GM19324 (cell line): Measurements from ENCODE around the gene ZMYM4.
"Not testable (repeated sequence)": the region's sequence is repeated elsewhere in the genome, so short reads cannot be mapped to it uniquely, and the experiment has no call there.

Source experiments
- ATAC-seq: cut with Tn5 transposase; IDR thresholded peaks from one replicate; pipeline ENCODE4 v1.9.1; 2021; ENCODE audit warnings: mild to moderate bottlenecking, moderate library complexity; ENCODE audit not compliant: unreplicated experiment, low FRiP score

ZMYM4 gene

GRCh38 chr1:35268282-35269200 lies at the start of gene ZMYM4:
ZMYM4 (plus strand) TSS chr1:35268709; CDS start chr1:35269047, 338 bp downstream.
- ATAC-seq = peak; percentile 79

- no peak for ATAC-seq
Observed at GRCh38 chr1:35220976-35221375, 47.5 kb upstream of the ZMYM4 start.

- ATAC-seq = no peak
Observed at GRCh38 chr1:35222322-35223083, 46.0 kb upstream of the ZMYM4 start.

- no peak for ATAC-seq
Observed at GRCh38 chr1:35223084-35223630, 45.4 kb upstream of the ZMYM4 start.

GRCh38 chr1:35226546-35226945 lies 42.0 kb upstream of the ZMYM4 start:
- ATAC-seq = no peak

GRCh38 chr1:35229587-35230360 lies 38.7 kb upstream of the ZMYM4 start:
- no peak for ATAC-seq

GRCh38 chr1:35231287-35231686 lies 37.2 kb upstream of the ZMYM4 start:
- ATAC-seq = no peak

GRCh38 chr1:35236772-35237171 lies 31.7 kb upstream of the ZMYM4 start:
- ATAC-seq = not testable (repeated sequence)

GRCh38 chr1:35243691-35244090 lies 24.8 kb upstream of the ZMYM4 start:
- ATAC-seq = no peak

GRCh38 chr1:35247256-35247655 lies 21.3 kb upstream of the ZMYM4 start:
- no peak for ATAC-seq

GRCh38 chr1:35253941-35254340 lies 14.6 kb upstream of the ZMYM4 start:
- no peak for ATAC-seq

- no peak for ATAC-seq
Observed at GRCh38 chr1:35255276-35255675, 13.2 kb upstream of the ZMYM4 start.

- no peak for ATAC-seq
Observed at GRCh38 chr1:35259561-35259960, 8.9 kb upstream of the ZMYM4 start.

- ATAC-seq = no peak
Observed at GRCh38 chr1:35261412-35262120, 6.9 kb upstream of the ZMYM4 start.

GRCh38 chr1:35264035-35264434 lies 4.5 kb upstream of the ZMYM4 start:
- no peak for ATAC-seq

GRCh38 chr1:35264871-35265270 lies 3.6 kb upstream of the ZMYM4 start:
- no peak for ATAC-seq

GRCh38 chr1:35266306-35266705 lies 2.2 kb upstream of the ZMYM4 start:
- ATAC-seq = no peak

- ATAC-seq = no peak
Observed at GRCh38 chr1:35269201-35269988, 886 bp downstream of the ZMYM4 start.

- ATAC-seq = no peak
Observed at GRCh38 chr1:35269989-35270289, 1.4 kb downstream of the ZMYM4 start.
